HG03378 (cell line): ENCODE data around the gene ASPM.
"Not testable (repeated sequence)": the region's sequence is repeated elsewhere in the genome, so short reads cannot be mapped to it uniquely, and the experiment has no call there.

Source experiments
- ATAC-seq: cut with Tn5 transposase; IDR thresholded peaks from one replicate; pipeline ENCODE4 v1.9.1; 2021; ENCODE audit warnings: mild to moderate bottlenecking, moderate library complexity; ENCODE audit not compliant: unreplicated experiment

Gene ASPM

DNA sequence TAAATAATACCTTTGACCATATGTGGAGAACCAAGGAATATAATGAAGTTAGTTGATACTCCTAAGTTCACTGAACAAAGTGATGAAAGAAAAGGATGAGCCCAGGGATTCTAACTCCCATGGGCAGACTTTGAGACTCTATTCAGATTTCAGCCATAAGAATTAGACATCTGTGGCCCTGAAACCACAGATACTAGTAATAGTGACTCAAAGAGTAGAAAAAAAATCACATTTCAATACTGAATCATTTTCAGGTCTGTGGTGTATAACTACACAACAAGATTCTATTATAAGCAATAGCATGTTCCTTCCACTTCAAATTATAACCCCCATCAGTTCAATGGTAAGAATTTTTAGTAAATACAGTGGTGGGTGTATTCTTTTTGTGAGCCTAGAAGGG, 63.0 kb downstream of the ASPM start:
- ATAC-seq = no peak

DNA sequence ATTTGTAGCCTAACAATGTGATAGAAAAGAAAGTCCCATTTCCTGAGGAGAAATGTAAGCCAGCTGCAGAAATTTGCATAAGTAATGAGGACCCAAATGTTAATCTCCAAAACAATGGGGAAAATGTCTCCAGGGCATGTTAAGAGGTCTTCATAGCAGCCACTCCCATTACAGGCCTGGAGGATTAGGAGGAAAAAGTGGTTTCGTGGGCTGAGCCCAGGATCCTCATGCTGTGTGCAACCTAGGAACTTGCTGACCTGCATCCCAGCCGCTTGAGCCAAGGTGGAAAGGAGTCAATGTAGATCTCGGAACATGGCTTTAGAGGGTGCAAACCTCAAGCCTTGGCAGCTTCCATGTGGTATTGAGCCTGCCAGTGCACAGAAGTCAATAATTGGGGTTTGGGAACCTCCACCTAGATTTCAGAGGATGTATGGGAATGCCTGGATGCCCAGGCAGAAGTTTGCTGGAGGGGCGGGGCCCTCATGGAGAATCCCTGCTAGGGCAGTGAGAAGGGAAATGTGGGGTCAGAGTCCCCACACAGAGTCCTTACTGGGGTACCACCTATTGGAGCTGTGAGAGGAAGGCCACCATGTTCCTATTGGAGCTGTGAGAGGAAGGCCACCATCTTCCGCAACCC, 65.2 kb downstream of the ASPM start:
- no peak for ATAC-seq

- ATAC-seq = no peak
These were observed 66.1 kb downstream of the ASPM start for GRCh38 chr1:197080323-197080722.

DNA sequence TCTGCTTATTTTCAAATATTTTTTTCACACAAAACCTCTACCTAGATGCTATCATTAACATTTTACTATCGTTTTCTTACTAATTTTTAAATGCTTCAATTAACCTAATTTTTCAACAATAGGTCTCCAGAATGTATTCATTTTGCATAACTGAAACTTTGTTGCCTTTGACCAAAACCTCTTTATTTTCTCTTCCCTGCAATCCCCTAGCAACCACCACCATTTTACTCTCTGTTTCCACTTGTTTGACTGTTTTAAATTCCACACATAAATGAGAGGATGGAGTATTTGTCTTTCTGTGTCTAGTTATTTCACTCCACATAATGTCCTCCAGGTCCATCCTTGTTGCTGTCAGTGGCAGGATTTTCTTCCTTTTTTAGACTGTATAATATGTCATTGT, 69.9 kb downstream of the ASPM start:
- no peak for ATAC-seq

DNA sequence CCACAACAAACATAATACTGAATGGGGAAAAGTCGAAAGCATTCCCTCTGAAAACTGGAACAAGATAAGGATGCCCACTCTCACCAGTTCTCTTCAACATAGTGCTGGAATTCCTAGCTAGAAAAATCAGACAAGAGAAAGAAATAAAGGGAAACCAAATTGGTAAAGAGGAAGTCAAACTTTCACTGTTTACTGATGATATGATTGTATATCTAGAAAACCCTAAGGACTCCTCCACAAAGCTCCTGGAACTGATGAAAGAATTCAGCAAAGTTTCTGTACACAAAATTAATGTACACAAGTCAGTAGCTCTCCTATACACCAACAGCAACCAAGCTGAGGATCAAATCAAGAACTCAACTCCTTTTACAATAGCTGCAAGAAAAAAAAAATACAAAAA, 72.5 kb downstream of the ASPM start:
- no peak for ATAC-seq

GRCh38 chr1:197067457-197067818, 79.0 kb downstream of the ASPM start:
- no peak for ATAC-seq

DNA sequence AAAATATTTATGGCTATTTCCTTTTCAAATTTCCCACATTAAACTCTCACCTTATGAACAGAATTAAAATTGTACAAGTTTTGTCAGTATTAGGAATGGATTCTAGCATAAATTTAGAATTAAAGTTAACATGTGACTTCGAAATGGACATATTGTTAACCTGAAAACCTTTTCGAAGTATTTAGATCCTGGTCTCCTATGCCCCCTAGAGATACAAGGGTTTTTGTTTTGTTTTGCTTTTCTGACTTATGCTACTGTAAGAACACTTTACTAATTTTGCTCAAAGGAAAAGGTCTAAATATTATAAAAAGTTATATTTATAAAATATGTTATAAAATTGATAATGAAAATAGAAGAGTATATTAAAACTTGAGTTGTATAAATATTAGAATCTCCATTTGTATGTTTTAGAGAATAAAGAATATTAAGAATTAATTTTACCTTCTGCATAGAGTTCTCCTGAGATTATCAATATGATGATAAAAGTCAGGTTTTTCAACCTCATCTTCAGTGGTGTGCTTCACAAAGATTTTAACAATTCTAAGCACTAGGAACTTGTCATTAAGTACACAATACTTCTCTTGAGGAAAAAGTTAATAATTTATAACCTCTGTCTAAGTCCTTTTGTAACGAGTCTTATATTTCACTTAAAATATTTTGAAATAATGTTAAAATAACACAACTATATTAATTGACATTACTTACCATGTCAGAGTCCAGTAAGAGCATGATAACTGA, 79.6 kb downstream of the ASPM start, which contains the start of gene F13B:
Gene F13B, minus strand, starts transcription at position 542 of the 738 bp plus-strand sequence. Its CDS starts 37 bp downstream, at position 505.
- ATAC-seq = no peak

DNA sequence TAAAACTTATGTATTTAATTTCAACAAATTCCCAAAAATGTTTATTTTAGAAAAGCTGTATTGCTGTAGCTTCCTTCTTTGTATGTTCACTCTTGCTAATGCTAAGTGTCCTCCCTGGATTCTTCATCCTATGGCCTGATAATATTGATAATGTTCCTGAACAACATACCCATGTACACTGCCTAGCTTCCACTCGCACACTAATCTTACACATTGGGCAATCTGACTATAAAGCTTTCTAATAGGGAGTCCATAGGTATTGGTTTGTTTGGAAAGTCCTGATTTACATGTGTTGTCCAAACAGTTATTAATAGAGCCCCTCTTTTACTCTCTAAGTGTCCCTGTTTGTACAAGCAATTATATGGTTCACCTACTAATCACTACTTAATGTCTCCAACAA, 80.2 kb downstream of the ASPM start:
- no peak for ATAC-seq

DNA sequence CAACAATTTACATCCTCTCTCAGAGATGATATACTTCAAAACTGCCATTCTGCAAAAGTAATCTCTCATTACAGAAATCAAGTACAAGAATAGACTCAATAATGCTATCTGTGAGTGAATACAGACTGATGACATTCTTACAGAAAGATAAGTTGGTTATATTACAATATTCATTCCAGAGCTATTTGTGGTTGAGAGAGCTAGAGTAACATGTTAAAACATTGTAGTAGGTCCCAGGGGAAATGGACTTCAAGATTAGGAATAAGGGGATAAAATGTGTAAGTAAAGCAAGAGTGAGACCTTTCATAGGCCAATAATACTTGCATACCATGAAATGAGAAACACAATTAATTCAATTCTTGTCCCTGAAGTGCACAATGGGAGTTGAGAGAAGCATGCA, 80.9 kb downstream of the ASPM start:
- ATAC-seq = no peak

GRCh38 chr1:197063212-197063611, 83.3 kb downstream of the ASPM start:
- ATAC-seq = peak; percentile 16

- peak; percentile 94 for ATAC-seq
These were observed 83.8 kb downstream of the ASPM start for GRCh38 chr1:197062692-197063091.

DNA sequence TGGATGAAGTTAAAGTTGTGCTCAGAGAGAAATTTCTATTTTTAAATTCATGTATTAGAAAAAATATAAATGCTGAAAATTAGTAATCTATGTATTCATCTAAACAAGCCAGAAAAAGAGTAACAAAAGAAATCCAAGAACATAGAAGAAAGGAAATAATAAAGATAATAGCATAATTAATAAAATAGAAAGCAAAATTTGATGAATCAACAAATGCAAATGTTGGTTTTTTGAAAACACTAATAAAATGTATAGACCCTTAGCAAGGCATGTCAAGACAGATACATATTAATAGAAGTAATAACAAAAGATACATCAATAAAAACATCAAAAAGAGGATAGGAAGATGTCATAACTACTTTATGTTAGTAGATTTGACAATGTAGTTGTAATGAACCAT, 97.4 kb downstream of the ASPM start:
- no peak for ATAC-seq

DNA sequence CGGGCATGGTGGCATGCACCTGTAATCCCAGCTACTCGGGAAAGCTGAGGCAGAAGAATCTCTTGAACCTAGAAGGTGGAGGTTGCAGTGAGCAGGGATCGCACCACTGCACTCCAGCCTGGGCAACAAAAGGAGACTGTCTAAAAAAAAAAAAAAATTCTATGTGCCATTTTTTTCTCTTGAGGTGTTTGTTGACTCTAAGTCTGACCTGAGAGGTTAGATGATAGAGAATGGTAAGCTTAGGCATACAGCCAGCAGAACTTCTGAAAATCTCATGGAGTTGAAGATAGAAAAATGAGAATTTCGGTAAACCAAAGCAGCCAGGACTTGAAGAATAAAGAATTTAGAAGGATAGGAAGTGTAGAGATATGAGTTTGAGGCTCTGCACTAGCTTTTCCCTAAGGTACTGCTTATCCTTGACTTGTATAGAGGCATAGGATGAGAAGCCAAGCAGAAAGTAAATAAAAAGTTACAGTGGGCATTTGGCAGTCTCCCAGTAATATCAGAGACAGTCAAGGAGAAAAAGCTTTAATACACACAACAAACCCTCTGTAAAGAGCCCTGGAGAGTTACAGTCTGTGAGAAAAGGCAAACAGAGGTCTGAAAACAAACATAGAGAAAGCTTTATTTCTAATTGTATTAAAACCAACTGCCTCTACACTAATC, 103.7 kb downstream of the ASPM start:
- no peak for ATAC-seq

GRCh38 chr1:197041486-197042353, 104.7 kb downstream of the ASPM start:
- ATAC-seq = peak; percentile 71

DNA sequence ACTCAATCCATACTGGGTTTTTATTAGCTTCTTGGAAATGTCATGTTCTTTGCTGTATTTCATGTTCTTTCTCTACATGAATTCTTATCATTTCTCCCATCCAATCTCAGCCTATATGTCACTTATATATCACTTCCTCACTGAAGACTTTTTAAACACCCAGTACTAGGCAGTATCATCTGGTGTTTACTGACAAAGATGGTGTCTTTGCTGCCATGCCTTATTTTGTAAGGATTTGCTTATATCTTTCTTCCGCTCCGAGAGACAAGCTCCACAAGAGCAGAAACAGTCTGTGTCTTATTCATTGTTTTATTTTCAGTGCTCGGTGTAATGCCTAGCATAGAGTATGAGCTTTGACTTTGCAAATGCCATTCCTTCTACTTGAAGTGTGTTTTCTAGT, 109.6 kb downstream of the ASPM start:
- ATAC-seq = no peak

DNA sequence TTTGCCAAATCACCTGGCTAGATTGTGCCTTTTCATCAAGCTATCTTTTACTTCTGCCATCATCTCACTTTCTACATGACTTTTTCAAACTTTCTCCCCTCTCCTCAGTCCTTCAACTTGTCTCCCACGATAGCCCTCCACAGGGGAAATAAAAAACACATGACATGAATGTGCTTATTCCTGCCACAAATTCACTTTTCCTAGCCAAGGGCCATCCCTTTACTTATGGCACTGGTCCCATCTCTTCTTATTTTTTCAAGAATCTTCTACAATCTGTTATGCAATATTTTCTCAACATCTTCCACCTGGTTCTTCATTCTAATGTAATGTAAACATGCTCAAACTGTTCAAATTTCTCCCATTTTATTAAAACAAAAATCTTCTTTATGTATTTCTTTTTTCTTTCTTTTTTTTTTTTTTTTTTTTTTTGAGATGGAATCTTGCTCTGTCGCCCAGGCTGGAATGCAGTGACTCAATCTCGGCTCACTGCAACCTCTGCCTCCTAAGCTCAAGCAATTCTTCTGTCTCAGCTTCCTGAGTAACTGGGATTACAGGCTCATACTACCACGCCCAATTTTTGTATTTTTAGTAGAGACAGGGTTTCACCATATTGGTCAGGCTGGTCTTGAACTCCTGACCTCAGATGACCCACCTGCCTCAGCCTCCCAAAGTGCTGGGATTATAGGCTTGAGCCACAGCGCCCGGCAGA, 111.7 kb downstream of the ASPM start:
- not testable (repeated sequence) for ATAC-seq
